ENCODE data around the gene ATG101. TPM values are rescaled to one million over a fixed set of nuclear protein-coding genes. Genes with fewer than 3 reads are reported as not detected.

The ATG101 gene
- total RNA-seq, 1 experiment from 2014 or later: 64.9 TPM

DNA sequence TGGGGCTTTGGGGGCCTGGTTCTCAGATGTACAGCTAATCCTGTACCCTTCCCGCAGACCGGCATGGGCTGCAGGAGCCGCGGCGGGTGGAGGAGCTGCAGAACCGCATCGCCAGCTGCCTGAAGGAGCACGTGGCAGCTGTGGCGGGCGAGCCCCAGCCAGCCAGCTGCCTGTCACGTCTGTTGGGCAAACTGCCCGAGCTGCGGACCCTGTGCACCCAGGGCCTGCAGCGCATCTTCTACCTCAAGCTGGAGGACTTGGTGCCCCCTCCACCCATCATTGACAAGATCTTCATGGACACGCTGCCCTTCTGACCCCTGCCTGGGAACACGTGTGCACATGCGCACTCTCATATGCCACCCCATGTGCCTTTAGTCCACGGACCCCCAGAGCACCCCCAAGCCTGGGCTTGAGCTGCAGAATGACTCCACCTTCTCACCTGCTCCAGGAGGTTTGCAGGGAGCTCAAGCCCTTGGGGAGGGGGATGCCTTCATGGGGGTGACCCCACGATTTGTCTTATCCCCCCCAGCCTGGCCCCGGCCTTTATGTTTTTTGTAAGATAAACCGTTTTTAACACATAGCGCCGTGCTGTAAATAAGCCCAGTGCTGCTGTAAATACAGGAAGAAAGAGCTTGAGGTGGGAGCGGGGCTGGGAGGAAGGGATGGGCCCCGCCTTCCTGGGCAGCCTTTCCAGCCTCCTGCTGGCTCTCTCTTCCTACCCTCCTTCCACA lies 11.0 kb upstream of the ATG101 start:
- TF ChIP-seq, protein P1, sequence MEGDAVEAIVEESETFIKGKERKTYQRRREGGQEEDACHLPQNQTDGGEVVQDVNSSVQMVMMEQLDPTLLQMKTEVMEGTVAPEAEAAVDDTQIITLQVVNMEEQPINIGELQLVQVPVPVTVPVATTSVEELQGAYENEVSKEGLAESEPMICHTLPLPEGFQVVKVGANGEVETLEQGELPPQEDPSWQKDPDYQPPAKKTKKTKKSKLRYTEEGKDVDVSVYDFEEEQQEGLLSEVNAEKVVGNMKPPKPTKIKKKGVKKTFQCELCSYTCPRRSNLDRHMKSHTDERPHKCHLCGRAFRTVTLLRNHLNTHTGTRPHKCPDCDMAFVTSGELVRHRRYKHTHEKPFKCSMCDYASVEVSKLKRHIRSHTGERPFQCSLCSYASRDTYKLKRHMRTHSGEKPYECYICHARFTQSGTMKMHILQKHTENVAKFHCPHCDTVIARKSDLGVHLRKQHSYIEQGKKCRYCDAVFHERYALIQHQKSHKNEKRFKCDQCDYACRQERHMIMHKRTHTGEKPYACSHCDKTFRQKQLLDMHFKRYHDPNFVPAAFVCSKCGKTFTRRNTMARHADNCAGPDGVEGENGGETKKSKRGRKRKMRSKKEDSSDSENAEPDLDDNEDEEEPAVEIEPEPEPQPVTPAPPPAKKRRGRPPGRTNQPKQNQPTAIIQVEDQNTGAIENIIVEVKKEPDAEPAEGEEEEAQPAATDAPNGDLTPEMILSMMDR (IDR thresholded peaks at IDR 0.05): no peak
- Histone ChIP-seq H3K36me3 (ENCODE audit: control insufficient read depth, insufficient read depth, low read length) (no peaks in the 10 kb centered on the region), H3K9me3 (ENCODE audit: control insufficient read depth, insufficient read depth, low read depth, low read length) (no peaks in the 10 kb centered on the region), H3K4me3 (ENCODE audit: low read depth in 2 of 2, low read length in 2 of 2) (no peak overlapping the region), H3K27ac (ENCODE audit: low read length) (no peak overlapping the region), H3K27me3 (ENCODE audit: control insufficient read depth, insufficient read depth, low read length) (no peaks in the 10 kb centered on the region), H3K4me1 (ENCODE audit: control insufficient read depth, insufficient read depth, low read length) (no peaks in the 10 kb centered on the region)
- CTCF ChIA-PET: interaction anchor here (0.6 to 1.0 kb wide), 2 partner anchors 9 to 11 kb away, joined by 4 to 6 read pairs; partner anchors contain the start of gene ATG101
- intact Hi-C loops (cut with micrococcal nuclease; ENCODE audit: unreplicated experiment): no loop called here
- ATAC-seq (no peak), DNase-seq (ENCODE audit: low read depth, low spot score) (no peak)
- POLR2A ChIA-PET: interaction anchor here (0.6 kb wide), 1 partner anchor 15 kb away, joined by 6 read pairs; no protein-coding TSS in a partner anchor
- BruUV-seq (replicated peaks): no TSS peak
- in situ Hi-C loops (cut with HindIII; ENCODE audit: low pct_unique_long_range_greater_than_20kb, low sequenced_read_pairs): no loop called here

DNA sequence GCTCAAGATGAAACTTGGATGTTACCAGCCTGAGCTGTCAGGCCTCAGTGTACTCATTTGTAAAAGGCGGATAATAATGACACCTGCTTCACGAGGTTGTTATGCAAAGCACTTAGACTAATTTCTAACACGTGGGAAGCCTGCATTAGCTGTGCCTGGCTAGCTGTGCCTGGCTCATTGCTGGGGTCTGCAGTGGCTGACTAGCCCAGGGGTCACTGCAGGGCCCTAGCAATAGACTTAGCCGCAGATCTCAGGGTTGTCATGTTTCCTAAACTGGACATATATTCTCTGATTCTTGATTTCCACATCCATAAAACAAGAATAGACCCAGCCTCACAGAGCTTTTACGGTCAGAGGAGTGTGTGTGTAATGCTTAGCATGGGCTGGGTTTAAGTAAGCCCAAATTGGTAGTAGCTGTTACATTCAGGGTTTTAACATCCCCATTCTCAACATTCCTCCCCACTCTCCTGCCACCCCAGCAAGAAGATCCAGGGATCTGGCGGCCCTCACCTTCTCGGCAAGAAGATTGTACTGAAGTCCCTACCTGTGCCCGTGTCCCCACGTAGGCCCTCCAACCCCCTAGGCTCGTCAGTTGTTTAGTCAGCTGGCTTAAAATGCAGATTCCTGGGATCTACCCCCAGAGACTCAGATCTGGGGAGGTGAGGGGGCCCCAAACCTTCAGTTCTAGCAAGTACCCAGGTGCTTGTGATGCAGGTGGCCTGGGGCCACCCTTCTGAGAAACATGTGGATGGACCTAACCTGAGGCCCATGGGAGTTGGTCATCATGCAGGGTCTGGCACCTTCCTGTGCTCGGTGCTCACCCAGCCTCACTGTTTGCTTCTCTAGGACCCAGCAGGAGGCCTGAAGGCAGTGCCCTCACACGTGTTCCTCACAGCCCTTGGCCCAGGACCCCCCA lies 9.9 kb upstream of the ATG101 start:
- POLR2A ChIA-PET: no interaction called here
- ATAC-seq: no peak
- no peaks in the 10 kb centered on the region for H3K36me3 ChIP-seq (ENCODE audit: control insufficient read depth, insufficient read depth, low read length)

DNA sequence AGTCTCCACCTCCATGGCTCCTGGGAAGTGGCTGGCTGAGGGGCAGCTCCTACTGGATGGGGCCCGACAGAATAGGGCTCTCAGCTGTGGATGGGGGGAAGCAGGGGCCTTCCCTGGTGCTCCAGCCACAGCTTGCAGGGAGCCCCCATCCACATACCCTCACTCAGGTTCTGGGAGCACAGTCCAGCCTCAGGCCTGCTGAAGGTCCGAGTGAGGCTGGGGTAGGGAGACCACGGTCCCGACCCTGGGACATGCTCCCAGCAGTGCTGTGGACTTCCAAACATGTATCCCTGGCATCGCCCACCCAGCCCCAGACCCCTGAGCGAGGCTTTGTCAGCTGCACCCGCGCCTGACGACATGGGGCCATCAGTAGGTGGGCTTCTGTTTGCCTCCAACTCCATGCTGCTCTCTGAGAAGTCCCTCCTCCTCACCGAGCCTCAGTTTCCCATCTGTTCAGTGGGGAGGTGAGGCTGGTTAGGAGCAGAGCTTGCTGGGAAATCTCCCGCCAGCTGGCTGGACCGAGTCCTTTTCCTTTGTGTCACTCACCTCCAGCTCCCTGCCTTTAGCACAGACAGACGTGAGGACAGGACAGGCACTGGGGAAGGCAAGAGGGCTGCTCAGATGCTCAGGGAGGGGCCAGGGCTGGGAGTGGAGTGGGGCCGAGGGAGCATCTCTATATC lies 9.1 kb upstream of the ATG101 start:
- no peaks in the 10 kb centered on the region for H3K27me3 ChIP-seq (ENCODE audit: control insufficient read depth, insufficient read depth, low read length)
- DNase-seq (ENCODE audit: low read depth, low spot score): no peak
- H3K27ac ChIP-seq (ENCODE audit: low read length): no peak overlapping the region
- POLR2A ChIA-PET: interaction anchor here (0.7 kb wide), 1 partner anchor 215 kb away, joined by 3 read pairs; no protein-coding TSS in a partner anchor
- H3K36me3 ChIP-seq (ENCODE audit: control insufficient read depth, insufficient read depth, low read length): no peaks in the 10 kb centered on the region
- no peaks in the 10 kb centered on the region for H3K9me3 ChIP-seq (ENCODE audit: control insufficient read depth, insufficient read depth, low read depth, low read length)
- BruUV-seq (replicated peaks): no TSS peak
- in situ Hi-C loops (cut with HindIII; ENCODE audit: low pct_unique_long_range_greater_than_20kb, low sequenced_read_pairs) (no loop called here), intact Hi-C loops (cut with micrococcal nuclease; ENCODE audit: unreplicated experiment) (no loop called here)
- CTCF ChIA-PET: interaction anchor here (2.0 kb wide), 1 partner anchor 22 kb away, joined by 6 read pairs; no protein-coding TSS in a partner anchor
- H3K4me1 ChIP-seq (ENCODE audit: control insufficient read depth, insufficient read depth, low read length): no peaks in the 10 kb centered on the region
- ATAC-seq: no peak
- H3K4me3 ChIP-seq (ENCODE audit: low read depth in 2 of 2, low read length in 2 of 2): no peak overlapping the region
- TF ChIP-seq, protein P2, sequence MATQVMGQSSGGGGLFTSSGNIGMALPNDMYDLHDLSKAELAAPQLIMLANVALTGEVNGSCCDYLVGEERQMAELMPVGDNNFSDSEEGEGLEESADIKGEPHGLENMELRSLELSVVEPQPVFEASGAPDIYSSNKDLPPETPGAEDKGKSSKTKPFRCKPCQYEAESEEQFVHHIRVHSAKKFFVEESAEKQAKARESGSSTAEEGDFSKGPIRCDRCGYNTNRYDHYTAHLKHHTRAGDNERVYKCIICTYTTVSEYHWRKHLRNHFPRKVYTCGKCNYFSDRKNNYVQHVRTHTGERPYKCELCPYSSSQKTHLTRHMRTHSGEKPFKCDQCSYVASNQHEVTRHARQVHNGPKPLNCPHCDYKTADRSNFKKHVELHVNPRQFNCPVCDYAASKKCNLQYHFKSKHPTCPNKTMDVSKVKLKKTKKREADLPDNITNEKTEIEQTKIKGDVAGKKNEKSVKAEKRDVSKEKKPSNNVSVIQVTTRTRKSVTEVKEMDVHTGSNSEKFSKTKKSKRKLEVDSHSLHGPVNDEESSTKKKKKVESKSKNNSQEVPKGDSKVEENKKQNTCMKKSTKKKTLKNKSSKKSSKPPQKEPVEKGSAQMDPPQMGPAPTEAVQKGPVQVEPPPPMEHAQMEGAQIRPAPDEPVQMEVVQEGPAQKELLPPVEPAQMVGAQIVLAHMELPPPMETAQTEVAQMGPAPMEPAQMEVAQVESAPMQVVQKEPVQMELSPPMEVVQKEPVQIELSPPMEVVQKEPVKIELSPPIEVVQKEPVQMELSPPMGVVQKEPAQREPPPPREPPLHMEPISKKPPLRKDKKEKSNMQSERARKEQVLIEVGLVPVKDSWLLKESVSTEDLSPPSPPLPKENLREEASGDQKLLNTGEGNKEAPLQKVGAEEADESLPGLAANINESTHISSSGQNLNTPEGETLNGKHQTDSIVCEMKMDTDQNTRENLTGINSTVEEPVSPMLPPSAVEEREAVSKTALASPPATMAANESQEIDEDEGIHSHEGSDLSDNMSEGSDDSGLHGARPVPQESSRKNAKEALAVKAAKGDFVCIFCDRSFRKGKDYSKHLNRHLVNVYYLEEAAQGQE (IDR thresholded peaks at IDR 0.05; ENCODE audit: insufficient read depth in 1 of 2, low read depth in 2 of 2, low read length in 1 of 2): no peak
- TF ChIP-seq SIN3A (IDR thresholded peaks at IDR 0.05; ENCODE audit: borderline replicate concordance, insufficient read depth, low read depth, low read length) (no peak), TCF7L2 (IDR thresholded peaks at IDR 0.05; ENCODE audit: low read depth, low read length) (no peak), POLR2AphosphoS5 (IDR thresholded peaks at IDR 0.05; ENCODE audit: low read depth, low read length) (no peak)

More for the DNA sequence above, 9.9 kb upstream of the ATG101 start:
- intact Hi-C loops (cut with micrococcal nuclease; ENCODE audit: unreplicated experiment): no loop called here
- BruUV-seq (replicated peaks): no TSS peak
- Histone ChIP-seq H3K4me1 (ENCODE audit: control insufficient read depth, insufficient read depth, low read length) (no peaks in the 10 kb centered on the region), H3K27me3 (ENCODE audit: control insufficient read depth, insufficient read depth, low read length) (no peaks in the 10 kb centered on the region), H3K9me3 (ENCODE audit: control insufficient read depth, insufficient read depth, low read depth, low read length) (no peaks in the 10 kb centered on the region), H3K27ac (ENCODE audit: low read length) (no peak overlapping the region), H3K4me3 (ENCODE audit: low read depth in 2 of 2, low read length in 2 of 2) (no peak overlapping the region)
- in situ Hi-C loops (cut with HindIII; ENCODE audit: low pct_unique_long_range_greater_than_20kb, low sequenced_read_pairs): no loop called here
- CTCF ChIA-PET: interaction anchor here (1.0 kb wide), 1 partner anchor 10 kb away, joined by 4 read pairs; the partner anchor contains the start of gene ATG101
- DNase-seq (ENCODE audit: low read depth, low spot score): no peak
- TF ChIP-seq TCF7L2 (IDR thresholded peaks at IDR 0.05; ENCODE audit: low read depth, low read length) (no peak), SIN3A (IDR thresholded peaks at IDR 0.05; ENCODE audit: borderline replicate concordance, insufficient read depth, low read depth, low read length) (no peak), POLR2AphosphoS5 (IDR thresholded peaks at IDR 0.05; ENCODE audit: low read depth, low read length) (no peak)
- TF ChIP-seq, protein P1 (IDR thresholded peaks at IDR 0.05): no peak
